Right kidney (tissue), 9 donors: Measurements from ENCODE around the gene TGFA.

Source experiments
- DNase-seq: peaks from one replicate; pipeline ENCODE4 v3.0.0-alpha.2; 2016
- long read RNA-seq, 8 donors: transcript quantifications; one replicate each; lab custom pipeline, GENCODE V29; 2026

Gene TGFA
- long read RNA-seq, donor 1, full-length matches to known transcripts: 2 of 2 reads
- long read RNA-seq, donor 1, partial matches to known transcripts: 0 of 2 reads
- long read RNA-seq, donor 1, other reads (novel, unspliced or antisense): 0 of 2 reads
- long read RNA-seq, donor 2, partial matches to known transcripts: 0 of 2 reads
- long read RNA-seq, donor 2, other reads (novel, unspliced or antisense): 0 of 2 reads
- long read RNA-seq, donor 3, full-length matches to known transcripts: 3 of 3 reads
- long read RNA-seq, donor 3, partial matches to known transcripts: 0 of 3 reads
- long read RNA-seq, donor 3, other reads (novel, unspliced or antisense): 0 of 3 reads
- long read RNA-seq, donor 4, full-length matches to known transcripts: 5 of 5 reads
- long read RNA-seq, donor 4, partial matches to known transcripts: 0 of 5 reads
- long read RNA-seq, donor 4, other reads (novel, unspliced or antisense): 0 of 5 reads
- long read RNA-seq, donor 5, full-length matches to known transcripts: 4 of 4 reads
- long read RNA-seq, donor 5, partial matches to known transcripts: 0 of 4 reads
- long read RNA-seq, donor 5, other reads (novel, unspliced or antisense): 0 of 4 reads
- long read RNA-seq, donor 6, full-length matches to known transcripts: 4 of 4 reads
- long read RNA-seq, donor 6, partial matches to known transcripts: 0 of 4 reads
- long read RNA-seq, donor 6, other reads (novel, unspliced or antisense): 0 of 4 reads
- long read RNA-seq, donor 7, full-length matches to known transcripts: 3 of 3 reads
- long read RNA-seq, donor 7, partial matches to known transcripts: 0 of 3 reads
- long read RNA-seq, donor 7, other reads (novel, unspliced or antisense): 0 of 3 reads
- long read RNA-seq, donor 8, full-length matches to known transcripts: 3 of 3 reads
- long read RNA-seq, donor 8, partial matches to known transcripts: 0 of 3 reads
- long read RNA-seq, donor 8, other reads (novel, unspliced or antisense): 0 of 3 reads

DNA sequence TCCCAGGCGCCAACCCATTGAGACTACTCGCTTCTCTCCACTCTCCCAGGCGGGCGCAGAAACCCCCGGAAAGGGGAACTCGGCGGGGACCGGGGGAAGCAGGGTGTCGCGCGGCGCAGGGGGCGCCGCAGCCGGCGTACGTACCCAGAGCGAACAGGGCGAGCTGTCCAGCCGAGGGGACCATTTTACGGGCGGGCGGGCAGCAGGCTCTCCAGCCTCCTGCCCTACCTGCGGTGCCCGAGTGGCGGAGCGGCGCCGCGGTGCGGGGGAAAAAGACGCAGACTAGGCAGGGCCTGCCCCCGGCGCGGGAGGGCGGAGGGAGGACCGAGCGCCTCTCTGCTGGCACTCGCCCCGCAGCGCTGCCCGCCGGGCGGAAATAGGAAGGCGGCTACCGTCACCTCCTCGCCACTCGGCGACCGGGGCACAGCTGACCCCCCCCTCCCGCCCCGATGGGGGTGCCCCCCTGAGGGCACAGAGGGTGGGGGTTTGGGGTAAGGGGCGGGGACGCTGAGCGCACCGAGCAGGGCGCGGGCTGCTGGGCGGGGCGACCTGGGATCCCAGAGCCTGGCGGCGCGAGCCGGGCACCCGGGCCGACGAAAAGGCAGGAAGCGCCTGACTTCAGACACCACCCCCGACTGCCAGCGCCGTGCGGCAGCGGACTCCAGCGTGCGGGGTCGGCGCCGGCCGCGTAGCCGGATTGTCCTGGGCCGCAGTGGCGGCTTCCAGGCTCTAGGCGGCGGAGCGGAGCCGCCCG, at the start of gene TGFA:
TGFA (minus strand) TSS at position 243 of the 754 bp plus-strand sequence; CDS start at position 184, 59 bp downstream.
- DNase-seq: peak; percentile 91

DNA sequence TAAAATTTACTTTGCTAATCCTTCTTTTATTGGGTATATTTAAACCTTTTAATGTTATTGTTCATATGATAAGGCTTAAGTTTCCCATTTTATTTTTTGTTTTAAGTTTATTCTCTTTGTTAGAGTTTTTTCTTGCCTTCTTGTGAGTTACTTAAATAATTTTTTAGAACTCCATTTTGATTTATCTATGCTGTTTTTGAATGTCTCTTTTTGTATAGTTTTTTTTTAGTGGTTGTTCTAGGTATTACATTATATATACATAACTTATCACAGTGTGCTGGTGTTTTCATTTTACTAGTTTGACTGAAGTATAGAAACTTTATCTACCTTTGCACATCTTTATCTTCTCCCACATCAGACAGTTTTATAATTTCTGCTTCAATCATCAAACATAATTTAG, 49.4 kb upstream of the TGFA start:
- DNase-seq: no peak

DNA sequence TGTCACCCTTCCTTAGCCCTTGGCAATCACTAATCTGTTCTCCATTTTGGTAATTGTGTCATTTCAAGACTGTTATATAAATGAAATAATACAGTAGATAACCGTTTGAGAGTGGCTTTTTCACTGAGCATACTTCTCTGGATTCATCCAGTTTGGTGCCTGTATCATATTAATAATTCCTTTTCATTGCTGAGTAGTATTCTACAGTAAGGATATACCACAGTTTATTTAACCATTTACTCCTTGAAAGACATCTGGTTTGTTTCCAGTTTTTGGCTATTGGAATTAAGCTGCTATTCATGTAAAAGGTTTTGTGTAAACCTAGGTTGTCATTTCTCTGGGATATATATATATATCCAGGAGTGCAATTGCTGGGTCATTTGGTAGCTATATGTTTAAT, 44.6 kb upstream of the TGFA start:
- DNase-seq: no peak

DNA sequence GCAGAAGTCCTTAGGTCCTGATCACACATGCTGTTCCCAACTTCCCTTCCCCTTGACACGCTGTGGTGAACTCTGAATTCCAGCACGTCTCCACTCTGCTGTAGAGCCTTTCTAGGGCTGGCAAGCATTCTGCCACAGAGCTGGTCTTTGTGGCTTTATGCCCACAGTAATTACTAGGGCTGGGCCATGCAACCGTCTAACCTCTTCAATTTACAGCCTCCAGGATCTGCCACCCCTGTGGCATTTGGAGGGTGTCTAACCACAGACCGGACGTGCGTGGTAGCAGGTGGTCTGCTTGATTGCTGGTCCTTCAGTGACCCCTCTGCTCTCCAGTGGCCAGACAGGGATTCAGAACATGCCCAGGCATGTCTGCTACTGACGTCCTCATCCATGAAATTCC, 43.1 kb upstream of the TGFA start:
- no peak for DNase-seq

DNA sequence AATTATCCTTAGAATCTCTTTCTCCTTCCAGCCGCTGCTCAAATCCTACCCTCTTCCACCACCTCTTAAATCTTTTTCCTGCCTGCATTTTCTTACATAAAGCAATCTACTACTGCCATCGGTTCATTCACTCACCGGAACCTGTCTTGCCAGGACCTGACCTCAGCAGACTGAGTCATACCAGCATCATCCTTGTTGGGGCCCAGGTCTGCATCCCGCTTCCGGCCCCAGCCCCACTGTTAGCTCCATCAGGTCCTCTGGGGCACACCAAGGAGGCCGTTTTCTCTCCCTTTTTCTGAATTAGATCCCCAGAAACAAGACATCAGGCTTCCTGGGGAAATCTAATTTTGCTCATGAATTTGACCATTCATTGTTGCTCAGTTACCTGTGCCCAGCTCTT, 42.7 kb upstream of the TGFA start:
- no peak for DNase-seq

DNA sequence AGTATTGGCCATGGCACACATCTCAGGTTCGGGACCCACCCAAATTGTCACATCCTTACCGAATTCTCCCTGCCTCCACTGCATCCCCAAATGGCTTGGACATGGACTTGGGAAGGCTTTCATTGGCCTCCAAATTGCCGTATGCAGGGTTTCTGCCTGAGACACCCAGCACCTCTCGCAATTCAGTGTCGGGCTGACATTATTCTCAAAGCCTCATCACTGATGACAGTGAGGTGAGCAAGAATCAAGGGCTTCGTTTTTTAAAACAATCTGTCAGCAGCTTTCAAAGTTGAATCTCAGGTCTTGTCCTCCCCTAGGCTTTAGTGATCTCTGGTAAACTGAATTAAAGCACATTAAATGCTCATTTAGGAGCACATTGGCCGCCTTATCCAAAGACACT, 29.5 kb upstream of the TGFA start:
- DNase-seq: no peak

DNA sequence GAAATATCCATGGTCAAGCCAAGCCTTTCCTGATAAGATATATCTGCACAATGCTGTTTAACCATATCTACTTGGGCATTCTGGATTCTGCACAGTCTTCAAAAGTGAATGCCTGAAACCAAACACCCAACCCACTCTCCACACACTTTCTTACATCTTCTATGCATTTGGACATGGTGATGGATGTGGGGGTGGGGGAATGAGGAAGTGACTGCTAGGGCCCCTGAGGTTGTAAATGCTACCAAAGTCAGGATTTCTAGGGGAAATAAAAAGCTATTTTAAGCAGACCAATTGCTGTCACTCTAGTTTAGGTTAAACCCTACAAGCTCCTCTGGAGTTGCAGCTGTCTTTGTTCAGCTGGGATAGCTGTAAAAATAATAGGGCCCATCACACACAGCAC, 26.7 kb upstream of the TGFA start:
- DNase-seq: no peak

DNA sequence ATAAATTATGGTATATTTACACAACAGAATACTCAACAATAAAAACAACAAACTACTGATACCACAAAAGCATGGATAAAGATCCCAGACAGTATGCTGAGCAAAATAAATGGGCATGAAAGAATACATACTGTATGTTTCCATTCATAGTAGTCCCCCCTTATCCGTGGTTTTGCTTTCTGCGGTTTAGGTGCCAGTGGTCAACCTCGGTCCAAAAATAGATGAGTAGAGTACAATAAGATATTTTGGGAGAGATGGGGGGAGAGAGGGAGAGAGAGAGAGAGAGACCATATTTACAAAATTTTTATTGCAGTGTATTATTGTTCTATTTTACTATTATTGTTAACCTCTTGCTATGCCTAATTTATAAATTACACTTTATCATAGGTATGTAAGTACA, 21.0 kb upstream of the TGFA start:
- DNase-seq: no peak

DNA sequence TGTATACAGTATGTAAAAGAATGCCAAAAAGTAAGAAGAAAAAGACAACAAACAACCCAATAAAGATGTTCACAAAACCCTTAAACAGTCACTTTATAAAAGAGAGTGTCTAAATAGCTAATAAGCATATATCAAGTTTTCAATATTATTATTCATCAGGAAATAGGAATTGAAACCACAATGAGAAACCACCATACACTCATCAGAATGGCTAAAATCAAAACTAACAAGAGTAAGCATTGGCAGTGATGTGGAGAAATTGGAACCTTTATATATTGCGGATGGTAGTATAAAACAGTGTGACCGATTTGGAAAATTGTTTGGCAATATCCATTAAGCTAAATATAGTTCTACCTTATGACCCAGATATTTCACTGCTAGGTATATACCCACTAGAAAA, 20.5 kb upstream of the TGFA start:
- no peak for DNase-seq

DNA sequence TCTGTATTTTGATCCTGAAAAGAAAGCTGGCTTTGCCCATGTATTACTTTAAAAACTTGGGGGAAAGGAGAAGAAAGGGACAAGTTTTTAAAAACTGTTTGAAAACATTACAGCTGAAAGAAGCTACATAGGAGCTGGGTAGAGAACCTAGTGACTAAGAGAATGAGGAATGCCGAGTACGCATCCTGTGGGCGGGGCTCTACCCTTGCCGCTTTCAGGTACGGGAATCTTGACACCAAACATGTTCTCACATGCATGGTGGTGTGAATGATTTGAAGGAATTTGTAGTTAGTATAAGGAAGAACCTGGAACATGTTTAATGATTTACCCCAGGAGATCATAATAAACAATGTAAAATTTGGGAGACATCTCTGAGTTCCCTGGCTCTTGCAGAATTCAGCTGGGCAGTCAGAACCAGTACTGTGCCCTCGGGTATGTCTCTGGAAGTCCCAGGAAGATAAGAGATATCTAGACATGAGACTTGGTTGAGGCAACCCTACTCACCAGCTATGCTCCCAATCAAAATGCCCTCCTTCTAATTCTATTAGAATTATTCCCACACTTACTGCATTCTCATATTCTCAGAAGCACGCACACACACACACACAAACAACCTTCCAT, 16.5 kb upstream of the TGFA start:
- no peak for DNase-seq

DNA sequence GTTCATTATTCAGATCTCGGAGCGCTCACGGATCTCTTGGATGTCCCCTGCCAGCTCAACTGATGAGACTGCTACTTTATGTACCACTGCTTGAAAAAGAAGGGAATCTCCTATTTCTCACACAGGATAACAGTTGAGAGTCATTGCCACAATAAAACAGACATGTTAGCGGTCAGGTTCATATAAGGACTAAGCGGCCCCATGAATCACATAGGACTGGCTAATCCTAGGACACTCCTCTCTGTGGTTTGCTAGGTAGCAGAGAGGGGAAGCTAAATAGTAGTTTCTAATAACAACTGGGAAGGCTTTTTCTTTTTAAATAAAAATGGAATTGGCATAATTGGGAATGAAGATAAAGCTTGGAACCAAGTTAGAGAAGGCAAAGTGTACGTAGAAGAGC, 15.9 kb upstream of the TGFA start:
- no peak for DNase-seq

DNA sequence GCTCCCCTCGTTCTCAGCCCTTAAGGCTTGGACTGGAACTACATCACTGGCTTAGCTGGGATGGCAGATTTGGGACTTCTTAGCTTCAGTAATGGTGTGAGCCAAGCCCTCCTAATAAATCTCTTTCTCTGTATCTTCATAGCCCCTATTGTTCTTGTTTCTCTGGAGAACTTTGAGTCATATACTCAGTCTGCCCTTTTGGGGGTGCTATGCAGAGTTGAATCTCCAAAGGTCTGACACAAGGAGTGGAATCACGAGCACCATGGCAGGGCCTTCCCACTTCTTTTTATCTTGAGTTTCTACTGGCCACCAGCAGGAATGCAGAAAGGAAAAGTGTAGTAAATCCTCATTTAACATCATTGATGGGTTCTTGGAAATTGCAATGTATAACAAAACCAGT, 13.3 kb upstream of the TGFA start:
- DNase-seq: no peak

DNA sequence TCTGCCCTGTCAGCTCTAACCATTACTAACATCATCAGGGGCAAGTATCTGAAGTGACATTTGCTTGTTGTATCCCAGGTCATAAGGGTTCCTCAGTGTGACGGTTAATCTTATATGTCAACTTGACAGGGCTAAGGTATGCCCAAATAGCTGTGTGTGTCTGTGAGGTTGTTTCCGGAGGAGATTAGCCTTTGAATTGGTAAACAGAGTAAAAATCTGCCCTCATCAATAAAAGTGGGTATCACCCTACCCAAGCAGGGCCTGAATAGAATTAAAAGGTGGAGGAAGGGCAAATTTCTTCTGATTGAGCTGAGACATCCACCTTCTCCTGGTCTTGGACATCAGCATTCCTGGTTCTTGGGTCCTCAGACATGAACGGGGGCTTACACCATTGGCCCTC, 12.8 kb upstream of the TGFA start:
- DNase-seq: no peak

DNA sequence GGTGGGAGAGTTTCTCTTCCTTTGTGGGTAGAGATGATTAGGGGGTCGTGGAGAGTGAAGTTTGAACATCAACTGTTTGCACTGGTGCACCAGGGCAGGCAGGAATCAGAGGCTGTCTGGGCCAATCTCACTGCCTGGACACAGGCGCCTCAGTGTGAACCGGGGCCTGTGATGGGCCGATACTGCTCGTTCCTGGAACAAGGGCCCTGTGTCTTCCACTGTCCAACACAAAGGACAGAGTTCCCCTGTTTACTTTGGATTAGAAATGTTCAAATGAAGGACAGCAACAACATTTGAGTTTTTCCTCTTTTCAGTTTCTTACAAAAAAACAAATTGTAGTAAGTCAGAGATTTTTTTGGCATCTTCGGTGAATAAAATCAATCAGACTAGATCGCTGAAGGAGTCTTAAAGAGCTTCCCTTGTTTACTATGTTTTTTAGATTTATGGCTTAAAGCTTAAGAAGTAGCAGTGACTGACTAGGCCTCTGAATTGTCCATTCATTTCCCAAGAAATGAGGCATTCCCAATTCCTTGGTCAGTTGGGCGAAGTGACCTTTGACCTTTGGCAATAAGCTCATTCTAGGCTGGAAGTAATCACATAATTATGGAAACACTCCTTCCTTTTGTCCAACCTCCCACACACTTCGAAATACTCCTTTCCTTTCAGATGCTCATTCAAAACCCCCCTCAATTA, 11.6 kb upstream of the TGFA start:
- DNase-seq: no peak

DNA sequence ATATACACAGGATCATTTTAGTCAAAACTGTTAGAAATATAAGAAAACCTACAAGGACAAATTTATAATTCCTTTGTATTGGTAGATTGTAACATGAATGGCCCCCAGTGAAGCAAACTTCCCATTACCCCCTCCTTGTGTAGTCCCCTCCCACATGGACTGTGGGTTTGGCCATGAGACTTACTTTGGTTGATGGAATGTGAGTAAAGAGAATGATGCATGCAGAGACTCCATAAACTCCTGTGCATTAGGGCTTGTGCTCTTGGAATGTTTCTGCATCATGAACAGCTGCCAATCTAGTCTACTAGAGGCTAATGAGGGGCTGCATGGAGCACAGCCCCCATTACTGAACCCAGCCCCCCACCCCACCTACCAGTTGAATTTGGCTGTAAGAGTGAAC, 8.3 kb upstream of the TGFA start:
- no peak for DNase-seq

DNA sequence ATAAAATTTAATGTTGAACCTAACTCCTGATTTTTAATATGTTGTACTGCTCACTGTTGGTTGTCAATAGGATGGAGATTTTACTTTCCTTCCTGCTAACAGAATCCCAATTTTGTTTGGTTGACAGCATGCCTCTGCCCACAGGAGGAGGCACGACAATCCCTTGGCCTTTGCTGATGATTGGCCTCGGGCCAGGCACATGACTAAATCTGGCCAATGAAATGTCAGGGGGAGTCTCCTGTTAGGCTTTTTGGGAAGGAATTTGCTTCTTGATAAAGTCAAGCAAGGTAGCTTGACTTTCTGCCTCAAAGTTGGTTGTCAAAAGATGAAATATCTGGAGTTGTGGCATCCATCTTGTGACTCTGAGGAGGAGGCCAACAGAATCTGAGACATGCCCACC, 6.8 kb upstream of the TGFA start:
- no peak for DNase-seq

DNA sequence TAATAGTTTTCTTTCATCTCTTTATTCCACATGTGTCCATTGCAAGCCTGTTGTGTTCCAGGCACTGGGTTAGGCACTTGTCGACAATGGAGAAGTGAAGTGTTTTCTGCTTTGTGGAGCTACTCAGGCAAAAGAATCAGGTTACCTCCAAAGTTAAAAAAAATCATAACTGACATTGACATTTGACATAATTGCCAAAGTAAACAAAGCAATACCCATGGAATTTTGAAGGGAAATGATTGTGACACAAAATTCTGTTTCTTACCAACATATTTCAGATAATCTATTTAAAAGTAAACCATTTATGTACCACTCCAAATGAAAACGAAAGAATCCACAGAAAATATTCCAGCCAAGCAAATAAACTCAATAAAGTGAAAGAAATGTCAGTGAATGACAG, 6.4 kb upstream of the TGFA start:
- DNase-seq: no peak

DNA sequence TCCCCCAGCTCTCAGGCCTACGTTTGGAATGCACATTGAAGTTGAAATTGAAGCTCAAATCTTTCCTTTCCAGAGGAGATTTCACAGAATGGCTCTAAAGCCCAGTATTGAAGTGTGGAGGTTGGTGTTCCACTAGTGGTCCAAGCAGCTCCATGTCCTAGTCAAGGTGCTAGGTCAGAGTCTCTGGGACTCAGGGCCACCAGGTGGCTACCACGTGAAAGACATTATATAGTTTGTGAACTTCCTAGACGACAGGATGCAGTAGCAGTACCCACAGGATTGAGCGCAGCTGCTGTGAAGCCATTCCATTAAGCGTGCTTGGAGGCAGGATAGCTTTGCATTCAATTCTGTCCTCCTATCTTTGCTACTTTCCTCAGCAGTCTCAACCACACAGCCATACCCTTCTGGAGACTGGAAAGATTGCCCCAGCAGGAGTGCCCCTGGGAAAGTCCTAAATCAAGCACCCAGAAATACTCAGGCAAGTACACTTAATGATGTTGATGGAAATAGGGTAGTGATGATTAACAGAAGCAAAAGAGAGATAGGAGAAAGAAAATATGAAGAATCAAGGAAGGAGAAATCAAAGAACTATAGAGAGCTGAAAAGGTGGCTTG, 4.7 kb upstream of the TGFA start:
- no peak for DNase-seq

DNA sequence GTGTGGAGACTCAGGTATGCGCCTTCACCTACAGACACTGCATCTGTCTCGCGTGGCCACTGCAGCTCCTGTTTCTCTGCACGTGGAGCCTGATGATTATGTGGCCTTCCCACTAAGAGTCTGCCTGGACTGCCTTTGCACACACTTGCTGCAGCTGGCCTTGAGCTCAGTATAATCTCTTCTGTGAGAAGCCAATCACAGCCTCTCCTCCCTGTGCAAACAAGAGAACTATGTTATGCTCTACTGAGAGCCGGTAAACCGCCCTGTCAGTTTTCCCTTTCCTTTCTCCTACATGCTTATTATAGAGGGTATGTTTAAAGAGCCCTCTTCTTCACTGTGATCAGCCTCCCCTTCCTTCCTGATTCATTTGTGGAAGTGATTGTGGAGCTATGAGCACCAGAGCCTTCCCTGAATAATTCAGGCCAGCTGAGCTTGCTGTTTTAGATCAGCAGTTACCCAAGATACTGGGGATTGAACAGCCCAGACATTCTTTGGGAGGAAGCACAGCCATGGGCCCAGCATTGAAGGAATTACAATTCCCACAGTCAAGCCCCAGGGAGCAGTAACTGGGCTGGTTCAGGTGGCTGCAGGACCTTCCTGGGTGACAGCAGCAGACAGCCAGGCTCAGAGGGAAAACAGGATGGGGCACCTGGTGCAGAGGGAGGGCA, 3.7 kb upstream of the TGFA start:
- no peak for DNase-seq

DNA sequence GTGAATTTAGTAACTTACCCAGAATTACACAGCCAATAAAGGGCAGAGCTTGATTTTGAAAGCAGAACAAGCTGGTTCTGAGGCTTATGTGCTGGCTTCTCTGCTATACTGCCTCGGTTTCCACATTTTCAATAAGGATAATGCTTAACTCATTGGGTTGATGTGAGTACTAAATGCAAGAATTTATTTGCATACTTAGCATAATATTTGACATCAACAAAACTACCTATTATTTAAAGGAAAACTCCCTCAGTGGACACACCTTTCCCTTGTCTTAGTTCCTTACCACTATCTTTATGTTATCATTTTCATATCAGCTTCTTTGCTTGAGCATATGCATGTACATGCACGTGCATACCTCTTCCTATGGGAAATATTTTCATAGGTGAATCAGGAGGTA, 3.0 kb upstream of the TGFA start:
- no peak for DNase-seq
